GM12865 (cell line): Measurements from ENCODE around the gene CGRRF1.

Experiments
- DNase-seq: peaks from one replicate; pipeline ENCODE4 v3.0.0; 2010; ENCODE audit warnings: low read depth
- H3K4me3 ChIP-seq: 2 replicates; pipeline ENCODE4 v1.5.1; 2011; ENCODE audit warnings: mild to moderate bottlenecking, low read depth, low read length, control low read depth
- CTCF ChIP-seq: IDR thresholded peaks from 2 replicates; pipeline ENCODE4 v1.5.1; 2011; ENCODE audit warnings: low read length, control low read depth, low read depth, inconsistent platforms; ENCODE audit not compliant: insufficient read depth; ENCODE audit errors: missing control alignments

CGRRF1 gene

GRCh38 chr14:54500744-54501143 lies 9.0 kb upstream of the CGRRF1 start:
- no peak for DNase-seq
- TF ChIP-seq CTCF: no peak
- H3K4me3 ChIP-seq: no peak overlapping the region

DNA sequence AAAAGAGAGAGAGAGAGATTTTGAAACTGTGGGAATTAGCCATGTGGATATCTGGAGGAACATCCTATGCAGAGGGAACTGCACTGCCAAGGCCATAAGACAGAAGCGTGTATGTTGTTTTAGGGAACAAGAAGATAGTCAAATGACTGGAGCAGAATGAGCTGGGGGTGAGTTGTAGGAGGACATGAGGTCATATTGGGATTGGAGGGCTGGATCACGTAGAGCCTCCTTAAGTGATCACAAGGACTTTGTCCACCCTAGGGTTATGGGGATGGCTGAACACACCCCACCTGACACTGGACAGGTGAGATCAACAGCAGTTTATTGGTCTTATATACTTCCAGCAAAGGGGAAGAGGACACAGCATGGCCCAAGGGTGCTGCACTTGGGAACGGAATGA lies 8.2 kb upstream of the CGRRF1 start:
- no peak for TF ChIP-seq CTCF
- H3K4me3 ChIP-seq: no peak overlapping the region
- no peak for DNase-seq

GRCh38 chr14:54502602-54503001 lies 7.1 kb upstream of the CGRRF1 start:
- no peak overlapping the region for H3K4me3 ChIP-seq
- no peak for DNase-seq
- no peak for TF ChIP-seq CTCF

- TF ChIP-seq CTCF: peak; percentile 19
- DNase-seq: no peak
- H3K4me3 ChIP-seq: no peak overlapping the region
Observed at GRCh38 chr14:54503486-54503885, 6.2 kb upstream of the CGRRF1 start.

DNA sequence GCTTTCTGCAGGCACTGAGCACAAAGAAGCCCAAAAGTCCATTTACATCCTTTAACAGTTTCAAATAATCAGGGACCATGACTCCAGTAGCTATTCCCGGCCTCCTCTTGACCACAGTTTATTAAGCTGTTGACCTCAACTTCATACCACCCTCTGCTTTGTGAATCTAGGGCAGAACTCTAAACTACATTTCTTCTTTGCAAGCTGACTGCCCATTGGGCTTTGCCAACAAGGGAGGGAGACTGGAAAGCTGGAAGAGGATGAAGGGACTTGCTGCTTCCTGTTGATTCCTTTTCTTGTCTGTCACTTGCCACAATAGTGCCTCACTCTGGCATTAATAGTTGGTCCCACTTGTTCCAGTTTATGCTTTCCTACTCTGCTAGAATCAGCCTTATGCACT lies 2.7 kb downstream of the CGRRF1 start:
- no peak for TF ChIP-seq CTCF
- H3K4me3 ChIP-seq: no peak overlapping the region
- DNase-seq: no peak

GRCh38 chr14:54515670-54516069 lies 6.0 kb downstream of the CGRRF1 start:
- no peak for DNase-seq
- no peak overlapping the region for H3K4me3 ChIP-seq
- no peak for TF ChIP-seq CTCF

- no peak for TF ChIP-seq CTCF
- no peak for DNase-seq
- H3K4me3 ChIP-seq: no peak overlapping the region
Observed at GRCh38 chr14:54516709-54517108, 7.0 kb downstream of the CGRRF1 start.
